Common myeloid progenitor, CD34-positive (primary cell): Measurements from ENCODE around the gene CLPSL2. TPM values are rescaled to one million over a fixed set of nuclear protein-coding genes. Genes with fewer than 3 reads are reported as not detected.

Source experiments
- CTCF ChIA-PET: fragments of 350-600 bp; sonication (Branson Sonifier 250); formaldehyde crosslinking; loops from one replicate; lab custom pipeline; 2021; ENCODE audit warnings: antibody characterized with exemption; lab: Charles Lee
- POLR2A ChIA-PET: fragments of 350-600 bp; sonication (Branson Sonifier 250); formaldehyde crosslinking; loops from one replicate; lab custom pipeline; 2021; ENCODE audit warnings: antibody characterized with exemption; lab: Charles Lee
- DNase-seq, 3 donors: peaks; one replicate each; pipeline versions ENCODE4 v3.0.0 to v3.0.0-alpha.2; 2013
- H3K27ac ChIP-seq, 2 experiments: 1 replicate in 1 of 2; 2 replicates in 1 of 2; pipeline ENCODE4 v1.7.0; 2013; ENCODE audit warnings: inconsistent platforms in 2 of 2, low read length in 2 of 2, mild to moderate bottlenecking in 2 of 2, low read depth in 1 of 2, moderate library complexity in 1 of 2; ENCODE audit not compliant: severe bottlenecking in 2 of 2, insufficient read depth in 1 of 2, poor library complexity in 1 of 2
- H3K27me3 ChIP-seq, 5 experiments: replicated peaks in 2 of 5; 1 replicate in 3 of 5; 2 replicates in 2 of 5; pipeline versions ENCODE4 v1.6.1 to v1.7.0; 2013; ENCODE audit warnings: low read length in 4 of 5, mild to moderate bottlenecking in 2 of 5, moderate library complexity in 2 of 5, inconsistent platforms in 1 of 5; ENCODE audit not compliant: insufficient read depth in 5 of 5, control insufficient read depth in 4 of 5
- H3K36me3 ChIP-seq, 4 experiments: 1 replicate in 2 of 4; 2 replicates in 2 of 4; pipeline versions ENCODE4 v1.6.1 to v1.7.0; 2013; ENCODE audit warnings: low read length in 3 of 4, control low read depth in 1 of 4, mild to moderate bottlenecking in 1 of 4; ENCODE audit not compliant: control insufficient read depth in 4 of 4, insufficient read depth in 4 of 4
- H3K4me1 ChIP-seq, 4 experiments: 1 replicate in 3 of 4; 2 replicates in 1 of 4; pipeline versions ENCODE4 v1.6.1 to v1.7.1; 2013; ENCODE audit warnings: low read length in 3 of 4, mild to moderate bottlenecking in 3 of 4, control low read depth in 1 of 4, inconsistent platforms in 1 of 4, moderate library complexity in 1 of 4; ENCODE audit not compliant: control insufficient read depth in 4 of 4, insufficient read depth in 4 of 4; ENCODE audit errors: control extremely low read depth in 1 of 4
- H3K4me3 ChIP-seq, 7 experiments: 1 replicate in 4 of 7; 2 replicates in 3 of 7; pipeline versions ENCODE4 v1.5.1 to v1.7.0; 2013; ENCODE audit warnings: mild to moderate bottlenecking in 7 of 7, low read length in 6 of 7, moderate library complexity in 6 of 7, inconsistent platforms in 2 of 7, low read depth in 2 of 7, control low read depth in 1 of 7; ENCODE audit not compliant: insufficient read depth in 4 of 7, control insufficient read depth in 1 of 7; ENCODE audit errors: extremely low read depth in 1 of 7
- H3K9me3 ChIP-seq, 5 experiments: 1 replicate in 4 of 5; 2 replicates in 1 of 5; pipeline versions ENCODE4 v1.6.1 to v1.7.1; 2013; ENCODE audit warnings: low read length in 4 of 5, mild to moderate bottlenecking in 2 of 5, inconsistent platforms in 1 of 5, low read depth in 1 of 5, moderate library complexity in 1 of 5; ENCODE audit not compliant: control insufficient read depth in 4 of 5, insufficient read depth in 2 of 5; ENCODE audit errors: control extremely low read depth in 1 of 5
- WGBS: methylation state at CpG from one replicate; pipeline ENCODE4 v1.1.5; 2013; ENCODE audit not compliant: insufficient coverage; 5-methylcytosine and 5-hydroxymethylcytosine counted together
- polyA plus RNA-seq: library from polyadenylated mRNA; unstranded; fragments of 120-200 nt; gene quantifications from one replicate; pipeline ENCODE4 v1.2.1, GENCODE V29; 2013

Gene CLPSL2
- not detected for polyA plus RNA-seq

- no peak within 1 kb of the TSS for H3K27ac ChIP-seq
- ChIA-PET CTCF (no interaction called here), POLR2A (no interaction called here)
- peak in 2 of 3 donors; percentile 19 to 49 for DNase-seq
- 3% methylated on average over 53 of the region's 56 CpGs for WGBS
- peaks cover 0 to 19% (median 6%) of the 10 kb centered on the region in 5 experiments for H3K27me3 ChIP-seq
- peak within 1 kb of the TSS; percentile 20 to 72 (median 64) for H3K4me3 ChIP-seq
- no peaks in the 10 kb centered on the region for H3K36me3 ChIP-seq
- H3K4me1 ChIP-seq: peaks cover 0 to 17% (median 10%) of the 10 kb centered on the region in 4 experiments
- H3K9me3 ChIP-seq: no peaks in the 10 kb centered on the region
Measured at GRCh38 chr6:35776364-35777215, at the start of gene CLPSL2. Gene CLPSL2, plus strand, starts transcription at chr6:35776598. Its CDS starts 21 bp downstream, at chr6:35776619.

- POLR2A ChIA-PET: interaction anchor here (0.9 kb wide), 1 partner anchor 9 kb away, joined by 4 read pairs; no protein-coding TSS in a partner anchor
- CTCF ChIA-PET: interaction anchor here (1.2 to 7.9 kb wide), 5 partner anchors 10 to 128 kb away, joined by 3 to 73 read pairs (median 7); no protein-coding TSS in a partner anchor
- WGBS: 21% methylated on average over 25 of the region's 29 CpGs
Measured at GRCh38 chr6:35727231-35727934, 49.0 kb upstream of the CLPSL2 start.

GRCh38 chr6:35727935-35728682 lies 48.3 kb upstream of the CLPSL2 start:
- CTCF ChIA-PET: interaction anchor here (0.7 to 7.9 kb wide), 8 partner anchors 11 to 129 kb away, joined by 3 to 73 read pairs (median 4); no protein-coding TSS in a partner anchor
- WGBS: 0% methylated on average over 38 of the region's 57 CpGs
- Histone ChIP-seq H3K27me3 (no peaks in the 10 kb centered on the region), H3K9me3 (no peaks in the 10 kb centered on the region), H3K4me1 (peaks cover 32 to 90% (median 87%) of the 10 kb centered on the region in 4 experiments), H3K4me3 (peak overlapping the region in 6 of 7 experiments; percentile 26 to 71 (median 62)), H3K36me3 (no peaks in the 10 kb centered on the region), H3K27ac (peak overlapping the region; percentile 57 to 76)
- POLR2A ChIA-PET: interaction anchor here (0.9 kb wide), 1 partner anchor 10 kb away, joined by 4 read pairs; no protein-coding TSS in a partner anchor
- peak; percentile 97 to 99 (median 98) for DNase-seq

More at GRCh38 chr6:35727231-35727934, 49.0 kb upstream of the CLPSL2 start:
- H3K4me3 ChIP-seq: peak overlapping the region in 6 of 7 experiments; percentile 26 to 71 (median 62)
- H3K36me3 ChIP-seq: no peaks in the 10 kb centered on the region
- no peaks in the 10 kb centered on the region for H3K27me3 ChIP-seq
- H3K4me1 ChIP-seq: peaks cover 27 to 88% (median 83%) of the 10 kb centered on the region in 4 experiments
- DNase-seq: no peak
- no peaks in the 10 kb centered on the region for H3K9me3 ChIP-seq
- H3K27ac ChIP-seq: peak overlapping the region in 1 of 2 experiments; percentile 71

GRCh38 chr6:35728683-35729678 lies 47.4 kb upstream of the CLPSL2 start:
- DNase-seq: peak; percentile 46 to 75 (median 65)
- POLR2A ChIA-PET: interaction anchor here (0.6 kb wide), 1 partner anchor 1132 kb away, joined by 5 read pairs; no protein-coding TSS in a partner anchor
- Histone ChIP-seq H3K4me1 (peaks cover 33 to 92% (median 90%) of the 10 kb centered on the region in 4 experiments), H3K36me3 (no peaks in the 10 kb centered on the region), H3K27me3 (no peaks in the 10 kb centered on the region), H3K4me3 (peak overlapping the region in 4 of 7 experiments; percentile 39 to 64 (median 51)), H3K9me3 (no peaks in the 10 kb centered on the region), H3K27ac (peak overlapping the region; percentile 57 to 76)
- WGBS: 14% methylated on average over 10 of the region's 12 CpGs
- CTCF ChIA-PET: interaction anchor here (0.7 to 7.9 kb wide), 7 partner anchors 12 to 130 kb away, joined by 3 to 73 read pairs (median 4); no protein-coding TSS in a partner anchor

- 92% methylated on average over 2 of the region's 2 CpGs for WGBS
- CTCF ChIA-PET: interaction anchor here (7.9 kb wide), 1 partner anchor 46 kb away, joined by 73 read pairs; no protein-coding TSS in a partner anchor
- H3K27me3 ChIP-seq: no peaks in the 10 kb centered on the region
- H3K4me1 ChIP-seq: peaks cover 33 to 88% (median 83%) of the 10 kb centered on the region in 4 experiments
- no peaks in the 10 kb centered on the region for H3K36me3 ChIP-seq
- no peaks in the 10 kb centered on the region for H3K9me3 ChIP-seq
- no peak overlapping the region for H3K27ac ChIP-seq
- peak overlapping the region in 1 of 7 experiments; percentile 38 for H3K4me3 ChIP-seq
- DNase-seq: peak in 1 of 3 donors; percentile 14
- POLR2A ChIA-PET: interaction anchor here (0.6 kb wide), 1 partner anchor 1131 kb away, joined by 5 read pairs; no protein-coding TSS in a partner anchor
Measured at GRCh38 chr6:35729722-35730121, 46.7 kb upstream of the CLPSL2 start.
